Activated CD4-positive, alpha-beta T cell treated with anti-CD3 and anti-CD28 coated beads, Interleukin-2, Interleukin-4, amounts not matched to agents 100 ng/mL and 50 ng/mL, durations not matched to agents 16 hours and 8 hours (primary cell): ENCODE measurements around the gene ASXL3.

ENCODE experiments used
- DNase-seq: peaks from one replicate; pipeline ENCODE4 v3.0.0-alpha.2; 2020; ENCODE audit warnings: low spot score

The ASXL3 gene

GRCh38 chr18:33664241-33664874, 86.3 kb downstream of the ASXL3 start:
- DNase-seq, result no peak

- no peak for DNase-seq
These were observed 87.2 kb downstream of the ASXL3 start for GRCh38 chr18:33665187-33665586.

GRCh38 chr18:33665641-33666040, 87.6 kb downstream of the ASXL3 start:
- no peak for DNase-seq

GRCh38 chr18:33666915-33667314, 88.9 kb downstream of the ASXL3 start:
- DNase-seq, result no peak

- DNase-seq, result no peak
These were observed 91.6 kb downstream of the ASXL3 start for GRCh38 chr18:33669589-33669988.

- no peak for DNase-seq
These were observed 92.0 kb downstream of the ASXL3 start for GRCh38 chr18:33670029-33670428.

GRCh38 chr18:33673689-33674088, 95.7 kb downstream of the ASXL3 start:
- DNase-seq, result no peak

- no peak for DNase-seq
These were observed 98.6 kb downstream of the ASXL3 start for GRCh38 chr18:33676593-33676992.

GRCh38 chr18:33677891-33678290, 99.9 kb downstream of the ASXL3 start:
- no peak for DNase-seq

GRCh38 chr18:33682436-33682835, 104.4 kb downstream of the ASXL3 start:
- no peak for DNase-seq

GRCh38 chr18:33694593-33694992, 116.6 kb downstream of the ASXL3 start:
- no peak for DNase-seq

- no peak for DNase-seq
These were observed 118.5 kb downstream of the ASXL3 start for GRCh38 chr18:33696332-33697162.

GRCh38 chr18:33697498-33697897, 119.5 kb downstream of the ASXL3 start:
- DNase-seq, result no peak

- DNase-seq, result no peak
These were observed 121.4 kb downstream of the ASXL3 start for GRCh38 chr18:33699372-33699771.

- DNase-seq, result no peak
These were observed 122.5 kb downstream of the ASXL3 start for GRCh38 chr18:33700513-33700976.

GRCh38 chr18:33702625-33703024, 124.6 kb downstream of the ASXL3 start:
- DNase-seq, result no peak

GRCh38 chr18:33706391-33706790, 128.4 kb downstream of the ASXL3 start:
- DNase-seq, result no peak

- DNase-seq, result no peak
These were observed 130.9 kb downstream of the ASXL3 start for GRCh38 chr18:33708876-33709275.

GRCh38 chr18:33710269-33710668, 132.2 kb downstream of the ASXL3 start:
- DNase-seq, result no peak

GRCh38 chr18:33711514-33711913, 133.5 kb downstream of the ASXL3 start:
- DNase-seq, result no peak

- no peak for DNase-seq
These were observed 134.7 kb downstream of the ASXL3 start for GRCh38 chr18:33712719-33713118.

- DNase-seq, result no peak
These were observed 138.2 kb downstream of the ASXL3 start for GRCh38 chr18:33716061-33716683.

- no peak for DNase-seq
These were observed 139.3 kb downstream of the ASXL3 start for GRCh38 chr18:33717339-33717738.
